SK-N-SH (cell line): ENCODE results near the gene TMEM59. TPM values are rescaled to one million over a fixed set of nuclear protein-coding genes. Genes with fewer than 3 reads are reported as not detected.
A peak's percentile ranks its signal among the peaks of the same experiment; 100 is the strongest.

Experiments used
- CTCF ChIA-PET: fragments of 300-600, 350-600 bp; formaldehyde crosslinking; extraction: SDS; loops from one replicate; lab custom pipeline; 2021; lab: Yijun Ruan, JAX
- POLR2A ChIA-PET: fragments of 350-600 bp; sonication (Branson Sonifier 250); formaldehyde crosslinking; extraction: SDS; loops from one replicate; lab custom pipeline; 2020; ENCODE audit warnings: antibody characterized with exemption, inconsistent platforms; lab: Yijun Ruan, JAX
- DNase-seq: peaks from one replicate; pipeline ENCODE4 v3.0.0; 2012
- H2AFZ ChIP-seq: fragments of 200-600 bp; sonication (generic); 2 replicates; pipeline ENCODE4 v1.8.1; 2016; ENCODE audit warnings: antibody characterized with exemption, mild to moderate bottlenecking, low read depth
- H3F3A ChIP-seq: fragments of 200-600 bp; sonication (generic); replicated peaks from 2 replicates; pipeline ENCODE3; 2016; ENCODE audit warnings: antibody characterized with exemption, mild to moderate bottlenecking; ENCODE audit not compliant: insufficient read depth
- H3K27ac ChIP-seq, 2 experiments: fragments of 200-500 bp in 1 of 2; fragments of 200-600 bp in 1 of 2; sonication (Bioruptor generic) in 1 of 2; sonication (generic), shearing (Covaris generic) in 1 of 2; 2 replicates each; pipeline versions ENCODE4 v1.5.1 to v1.6.1; 2014 to 2016; ENCODE audit warnings: low read depth in 2 of 2, inconsistent platforms in 1 of 2, low read length in 1 of 2, mild to moderate bottlenecking in 1 of 2, mixed read lengths in 1 of 2
- H3K27me3 ChIP-seq: fragments of 200-600 bp; sonication (generic), shearing (Covaris generic); 2 replicates; pipeline ENCODE4 v1.6.1; 2016; ENCODE audit warnings: mixed run types; ENCODE audit not compliant: insufficient read depth
- H3K36me3 ChIP-seq, 2 experiments: fragments of 200-500 bp in 1 of 2; fragments of 200-600 bp in 1 of 2; sonication (Bioruptor generic) in 1 of 2; sonication (generic) in 1 of 2; replicated peaks in 1 of 2; 2 replicates each; pipeline versions ENCODE3 to v1.5.1; 2014 to 2016; ENCODE audit warnings: low read length in 1 of 2, mild to moderate bottlenecking in 1 of 2; ENCODE audit not compliant: insufficient read depth in 2 of 2, control insufficient read depth in 1 of 2
- H3K4me1 ChIP-seq, 2 experiments: fragments of 200-500 bp in 1 of 2; fragments of 200-600 bp in 1 of 2; sonication (Bioruptor generic) in 1 of 2; sonication (generic), shearing (Covaris generic) in 1 of 2; 2 replicates each; pipeline versions ENCODE4 v1.5.1 to v1.6.1; 2014 to 2016; ENCODE audit warnings: low read depth in 1 of 2, low read length in 1 of 2, mixed run types in 1 of 2; ENCODE audit not compliant: insufficient read depth in 2 of 2, control insufficient read depth in 1 of 2
- H3K4me2 ChIP-seq: fragments of 200-600 bp; sonication (generic), shearing (Covaris generic); 2 replicates; pipeline ENCODE4 v1.6.1; 2017; ENCODE audit warnings: mixed run types
- H3K4me3 ChIP-seq, 2 experiments: fragments of 200-500 bp in 1 of 2; fragments of 200-600 bp in 1 of 2; sonication (Bioruptor generic) in 1 of 2; sonication (generic), shearing (Covaris generic) in 1 of 2; 2 replicates each; pipeline versions ENCODE4 v1.5.1 to v1.8.1; 2014 to 2016; ENCODE audit warnings: low read depth in 2 of 2, inconsistent platforms in 1 of 2, low read length in 1 of 2, mild to moderate bottlenecking in 1 of 2, mixed read lengths in 1 of 2, moderate library complexity in 1 of 2
- H3K79me2 ChIP-seq: fragments of 200-600 bp; sonication (generic); 2 replicates; pipeline ENCODE4 v1.8.1; 2017; ENCODE audit warnings: mild to moderate bottlenecking; ENCODE audit not compliant: insufficient read depth
- H3K9ac ChIP-seq: fragments of 200-600 bp; sonication (generic); 2 replicates; pipeline ENCODE4 v1.6.1; 2017; ENCODE audit warnings: mixed run types
- H3K9me2 ChIP-seq: fragments of 200-600 bp; sonication (generic); 2 replicates; pipeline ENCODE4 v1.6.1; 2017; ENCODE audit warnings: mixed run types
- H3K9me3 ChIP-seq: fragments of 200-600 bp; sonication (generic); 2 replicates; pipeline ENCODE4 v1.6.1; 2017; ENCODE audit warnings: mixed run types, mild to moderate bottlenecking, moderate library complexity
- H4K20me1 ChIP-seq: fragments of 200-600 bp; sonication (generic); 2 replicates; pipeline ENCODE4 v1.6.1; 2017; ENCODE audit warnings: mild to moderate bottlenecking, mixed run types; ENCODE audit not compliant: insufficient read depth
- ELF1 ChIP-seq: IDR thresholded peaks from 2 replicates; pipeline ENCODE4 v1.4.0; 2012
- EZH2phosphoT487 ChIP-seq: fragments of 200-600 bp; sonication (generic); IDR thresholded peaks from 2 replicates; pipeline ENCODE4 v1.6.1; 2017; ENCODE audit warnings: low read depth, mixed run types, mild to moderate bottlenecking, antibody characterized with exemption, moderate library complexity, borderline replicate concordance
- FOSL2 ChIP-seq: IDR thresholded peaks from 2 replicates; pipeline ENCODE4 v1.4.0; 2012; ENCODE audit warnings: low read depth, mild to moderate bottlenecking, moderate library complexity, borderline replicate concordance
- FOXM1 ChIP-seq: IDR thresholded peaks from 2 replicates; pipeline ENCODE4 v1.4.0; 2012; ENCODE audit warnings: low read depth, mild to moderate bottlenecking
- GABPA ChIP-seq: IDR thresholded peaks from 2 replicates; pipeline ENCODE4 v1.4.0; 2012; ENCODE audit warnings: low read depth, mild to moderate bottlenecking
- GATA2 ChIP-seq: sonication (generic); formaldehyde crosslinking; IDR thresholded peaks from 2 replicates; pipeline ENCODE4 v1.5.0; 2020; ENCODE audit warnings: mild to moderate bottlenecking, missing genetic modification reagents
- MEF2A ChIP-seq: IDR thresholded peaks from 2 replicates; pipeline ENCODE4 v1.4.0; 2012; ENCODE audit warnings: low read depth, borderline replicate concordance
- MXI1 ChIP-seq: IDR thresholded peaks from 2 replicates; pipeline ENCODE4 v1.6.1; 2012; ENCODE audit warnings: mild to moderate bottlenecking, low read depth, low read length, improper control_type of control experiment
- NFIC ChIP-seq: IDR thresholded peaks from 2 replicates; pipeline ENCODE4 v1.4.0; 2012; ENCODE audit warnings: borderline replicate concordance
- POLR2AphosphoS5 ChIP-seq: IDR thresholded peaks from 2 replicates; pipeline ENCODE4 v1.6.1; 2012; ENCODE audit warnings: low read depth, low read length
- RAD21 ChIP-seq: IDR thresholded peaks from 2 replicates; pipeline ENCODE4 v1.6.1; 2012; ENCODE audit warnings: mild to moderate bottlenecking, low read length
- RCOR1 ChIP-seq: fragments of 150-350 bp; IDR thresholded peaks from 2 replicates; pipeline ENCODE4 v1.6.1; 2017; ENCODE audit warnings: antibody characterized with exemption, low read length
- RFX5 ChIP-seq: IDR thresholded peaks from 2 replicates; pipeline ENCODE4 v1.6.1; 2012; ENCODE audit warnings: mild to moderate bottlenecking, improper control_type of control experiment, low read length
- RXRA ChIP-seq: IDR thresholded peaks from 2 replicates; pipeline ENCODE4 v1.4.0; 2012; ENCODE audit warnings: low read depth, mild to moderate bottlenecking, borderline replicate concordance
- TCF12 ChIP-seq: IDR thresholded peaks from 2 replicates; pipeline ENCODE4 v1.4.0; 2012
- WGBS: methylation state at CpG from one replicate; pipeline ENCODE4 v1.1.6; 2017; ENCODE audit warnings: low lambda C conversion rate; 5-methylcytosine and 5-hydroxymethylcytosine counted together
- polyA plus RNA-seq, 3 experiments: library from polyadenylated mRNA; depleted of rRNA; stranded (reverse); fragments of >200 nt; gene quantifications; 2 replicates each; pipeline ENCODE4 v1.2.3, GENCODE V29; 2012
- TF ChIP-seq, protein P1 (sequence below): fragments of 150-350 bp; IDR thresholded peaks from 2 replicates; pipeline ENCODE4 v1.6.1; 2017; ENCODE audit warnings: antibody characterized with exemption, low read length, low read depth, borderline replicate concordance
- TF ChIP-seq, protein P2 (sequence below): fragments of 150-350 bp; IDR thresholded peaks from 2 replicates; pipeline ENCODE4 v1.6.1; 2016; ENCODE audit warnings: mild to moderate bottlenecking, low read depth, low read length
- TF ChIP-seq, protein P3 (sequence below): IDR thresholded peaks from 2 replicates; pipeline ENCODE4; 2012
- TF ChIP-seq, protein P4 (sequence below): IDR thresholded peaks from 2 replicates; pipeline ENCODE4 v1.4.0; 2012; ENCODE audit warnings: low read depth
- TF ChIP-seq, protein P5 (sequence below): fragments of 200-600 bp; sonication (generic); IDR thresholded peaks from 2 replicates; pipeline ENCODE4 v1.6.1; 2017; ENCODE audit warnings: antibody characterized with exemption, mild to moderate bottlenecking, moderate library complexity

The TMEM59 gene
- polyA plus RNA-seq, 1 of the 3 experiments (the other 2 are of a cell fraction) = 249 TPM

DNA sequence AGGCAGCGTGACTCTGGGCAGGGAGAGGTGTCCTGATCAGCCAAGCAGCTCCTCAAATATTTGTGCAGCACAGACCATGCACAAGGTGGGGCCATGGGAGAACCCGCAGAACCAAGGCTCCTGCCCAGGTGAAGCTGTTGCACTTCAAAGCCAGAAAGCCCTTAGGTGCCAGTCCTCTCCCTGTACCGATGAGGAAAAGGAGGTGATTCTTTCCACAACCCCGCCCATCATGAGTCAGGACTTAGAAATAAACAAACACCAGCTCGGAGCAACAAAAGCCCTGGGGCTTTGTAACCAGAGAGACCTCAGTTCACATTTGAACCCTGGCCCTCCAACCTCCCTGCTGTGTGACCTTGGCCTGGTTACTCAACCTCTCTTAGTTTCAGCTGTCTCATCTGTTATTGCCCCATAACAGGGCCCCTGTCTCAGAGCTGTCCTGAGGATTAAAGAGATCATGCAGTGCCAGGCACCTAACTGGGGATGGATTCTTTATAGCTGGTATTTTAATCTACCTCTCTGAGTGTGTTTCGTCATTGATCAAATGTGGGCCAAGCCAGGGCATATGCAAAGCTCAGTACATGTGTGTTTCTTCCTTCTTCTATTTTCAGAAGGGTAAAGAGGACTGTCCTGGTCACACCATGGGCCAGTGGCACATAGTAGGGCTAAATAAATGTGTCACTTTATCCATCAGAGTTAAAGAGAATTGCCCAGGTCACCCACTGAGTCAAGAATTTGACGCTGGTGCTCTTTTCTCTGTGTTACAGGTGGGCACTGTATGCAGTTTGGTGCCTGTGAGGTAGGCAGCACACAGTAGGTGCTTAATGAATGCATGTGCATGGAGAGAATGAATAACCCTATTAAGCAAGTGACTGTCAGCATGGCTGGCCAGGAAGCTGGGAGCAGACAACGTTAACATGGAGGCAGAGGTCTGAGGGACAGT lies 36.4 kb downstream of the TMEM59 start:
- Histone ChIP-seq H3F3A (no peaks in the 10 kb centered on the region), H3K27ac (no peak overlapping the region), H3K36me3 (no peaks in the 10 kb centered on the region), H3K9me3 (no peaks in the 10 kb centered on the region), H3K9ac (no peak overlapping the region), H3K9me2 (no peaks in the 10 kb centered on the region), H3K4me1 (peaks cover 0 to 3% of the 10 kb centered on the region in 2 experiments; a peak in 1 of 4 replicates), H3K4me2 (no peak overlapping the region), H3K79me2 (no peaks in the 10 kb centered on the region), H3K4me3 (no peak overlapping the region), H4K20me1 (no peaks in the 10 kb centered on the region), H2AFZ (no peak overlapping the region), H3K27me3 (peaks cover 12% of the 10 kb centered on the region; the same call in 1 of the 2 replicates)
- TF ChIP-seq EZH2phosphoT487 = no peak
- TF ChIP-seq RFX5 = no peak
- TF ChIP-seq FOXM1 = no peak
- no peak for TF ChIP-seq MXI1
- no peak for TF ChIP-seq FOSL2
- TF ChIP-seq, protein P1, sequence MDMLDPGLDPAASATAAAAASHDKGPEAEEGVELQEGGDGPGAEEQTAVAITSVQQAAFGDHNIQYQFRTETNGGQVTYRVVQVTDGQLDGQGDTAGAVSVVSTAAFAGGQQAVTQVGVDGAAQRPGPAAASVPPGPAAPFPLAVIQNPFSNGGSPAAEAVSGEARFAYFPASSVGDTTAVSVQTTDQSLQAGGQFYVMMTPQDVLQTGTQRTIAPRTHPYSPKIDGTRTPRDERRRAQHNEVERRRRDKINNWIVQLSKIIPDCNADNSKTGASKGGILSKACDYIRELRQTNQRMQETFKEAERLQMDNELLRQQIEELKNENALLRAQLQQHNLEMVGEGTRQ = no peak
- TF ChIP-seq, protein P2, sequence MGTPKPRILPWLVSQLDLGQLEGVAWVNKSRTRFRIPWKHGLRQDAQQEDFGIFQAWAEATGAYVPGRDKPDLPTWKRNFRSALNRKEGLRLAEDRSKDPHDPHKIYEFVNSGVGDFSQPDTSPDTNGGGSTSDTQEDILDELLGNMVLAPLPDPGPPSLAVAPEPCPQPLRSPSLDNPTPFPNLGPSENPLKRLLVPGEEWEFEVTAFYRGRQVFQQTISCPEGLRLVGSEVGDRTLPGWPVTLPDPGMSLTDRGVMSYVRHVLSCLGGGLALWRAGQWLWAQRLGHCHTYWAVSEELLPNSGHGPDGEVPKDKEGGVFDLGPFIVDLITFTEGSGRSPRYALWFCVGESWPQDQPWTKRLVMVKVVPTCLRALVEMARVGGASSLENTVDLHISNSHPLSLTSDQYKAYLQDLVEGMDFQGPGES = no peak
- TF ChIP-seq TCF12 = no peak
- no peak for TF ChIP-seq NFIC
- TF ChIP-seq RCOR1 = no peak
- DNase-seq = peak; percentile 17
- WGBS = 60% methylated on average over 6 of the region's 8 CpGs
- ChIA-PET CTCF (interaction anchor here (0.7 to 1.1 kb wide), 3 partner anchors 13 to 34 kb away, joined by 3 read pairs; no protein-coding TSS in a partner anchor), POLR2A (no interaction called here)

DNA sequence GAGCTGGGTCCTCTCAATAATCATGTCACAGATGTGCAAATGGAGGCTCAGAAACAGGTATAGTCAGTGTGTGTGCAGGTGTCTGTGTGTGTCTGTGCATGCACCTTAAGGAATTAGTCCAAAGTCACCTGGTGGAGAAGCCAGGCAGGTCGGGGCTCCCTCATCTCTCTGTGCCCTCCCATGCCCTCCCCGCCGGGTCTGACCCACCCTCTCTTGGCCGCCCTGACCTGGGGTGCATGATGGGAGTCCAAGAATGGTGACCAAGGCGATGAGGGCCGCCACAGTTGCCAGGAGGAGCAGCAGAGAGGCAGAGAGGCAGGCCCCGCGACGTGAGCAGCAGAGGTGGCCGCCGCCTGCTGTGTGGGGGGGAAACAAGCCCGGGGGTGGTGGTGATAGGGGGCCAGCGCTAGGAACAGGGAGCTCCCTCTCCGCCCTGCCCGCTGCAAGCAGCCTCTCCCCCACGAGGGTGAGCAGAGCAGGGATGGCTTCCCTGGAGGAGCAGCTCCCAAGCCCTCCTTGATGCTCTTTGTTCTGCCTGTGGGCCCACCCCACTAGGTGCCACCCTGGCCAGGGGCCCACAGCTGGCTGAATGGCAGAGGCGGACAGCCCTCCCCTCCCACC lies 38.9 kb downstream of the TMEM59 start:
- Histone ChIP-seq H3K9me3 (no peaks in the 10 kb centered on the region), H3K27ac (no peak overlapping the region), H4K20me1 (no peaks in the 10 kb centered on the region), H2AFZ (no peak overlapping the region), H3K4me2 (no peak overlapping the region), H3K9ac (no peak overlapping the region), H3K27me3 (peaks cover 16% of the 10 kb centered on the region; the same call in 1 of the 2 replicates), H3K79me2 (no peaks in the 10 kb centered on the region), H3K4me1 (no peaks in the 10 kb centered on the region; a peak in 1 of 4 replicates), H3K4me3 (no peak overlapping the region), H3K36me3 (no peaks in the 10 kb centered on the region), H3K9me2 (no peaks in the 10 kb centered on the region), H3F3A (no peaks in the 10 kb centered on the region)
- DNase-seq = peak; percentile 45
- ChIA-PET POLR2A (no interaction called here), CTCF (interaction anchor here (1.1 kb wide), 1 partner anchor 55 kb away, joined by 3 read pairs; no protein-coding TSS in a partner anchor)
- 47% methylated on average over 8 of the region's 17 CpGs for WGBS
- TF ChIP-seq POLR2AphosphoS5 = no peak
- TF ChIP-seq GABPA = no peak
- TF ChIP-seq MEF2A = no peak
- TF ChIP-seq, protein P3, sequence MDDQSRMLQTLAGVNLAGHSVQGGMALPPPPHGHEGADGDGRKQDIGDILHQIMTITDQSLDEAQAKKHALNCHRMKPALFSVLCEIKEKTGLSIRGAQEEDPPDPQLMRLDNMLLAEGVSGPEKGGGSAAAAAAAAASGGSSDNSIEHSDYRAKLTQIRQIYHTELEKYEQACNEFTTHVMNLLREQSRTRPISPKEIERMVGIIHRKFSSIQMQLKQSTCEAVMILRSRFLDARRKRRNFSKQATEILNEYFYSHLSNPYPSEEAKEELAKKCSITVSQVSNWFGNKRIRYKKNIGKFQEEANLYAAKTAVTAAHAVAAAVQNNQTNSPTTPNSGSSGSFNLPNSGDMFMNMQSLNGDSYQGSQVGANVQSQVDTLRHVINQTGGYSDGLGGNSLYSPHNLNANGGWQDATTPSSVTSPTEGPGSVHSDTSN = no peak
- TF ChIP-seq GATA2 = no peak
- TF ChIP-seq ELF1 = no peak
- TF ChIP-seq RXRA = no peak
- TF ChIP-seq NFIC = no peak
- TF ChIP-seq, protein P4, sequence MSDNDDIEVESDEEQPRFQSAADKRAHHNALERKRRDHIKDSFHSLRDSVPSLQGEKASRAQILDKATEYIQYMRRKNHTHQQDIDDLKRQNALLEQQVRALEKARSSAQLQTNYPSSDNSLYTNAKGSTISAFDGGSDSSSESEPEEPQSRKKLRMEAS = no peak
- TF ChIP-seq, protein P2 = no peak
- TF ChIP-seq RCOR1 = no peak
- no peak for TF ChIP-seq RAD21
- no peak for TF ChIP-seq EZH2phosphoT487
- TF ChIP-seq, protein P5, sequence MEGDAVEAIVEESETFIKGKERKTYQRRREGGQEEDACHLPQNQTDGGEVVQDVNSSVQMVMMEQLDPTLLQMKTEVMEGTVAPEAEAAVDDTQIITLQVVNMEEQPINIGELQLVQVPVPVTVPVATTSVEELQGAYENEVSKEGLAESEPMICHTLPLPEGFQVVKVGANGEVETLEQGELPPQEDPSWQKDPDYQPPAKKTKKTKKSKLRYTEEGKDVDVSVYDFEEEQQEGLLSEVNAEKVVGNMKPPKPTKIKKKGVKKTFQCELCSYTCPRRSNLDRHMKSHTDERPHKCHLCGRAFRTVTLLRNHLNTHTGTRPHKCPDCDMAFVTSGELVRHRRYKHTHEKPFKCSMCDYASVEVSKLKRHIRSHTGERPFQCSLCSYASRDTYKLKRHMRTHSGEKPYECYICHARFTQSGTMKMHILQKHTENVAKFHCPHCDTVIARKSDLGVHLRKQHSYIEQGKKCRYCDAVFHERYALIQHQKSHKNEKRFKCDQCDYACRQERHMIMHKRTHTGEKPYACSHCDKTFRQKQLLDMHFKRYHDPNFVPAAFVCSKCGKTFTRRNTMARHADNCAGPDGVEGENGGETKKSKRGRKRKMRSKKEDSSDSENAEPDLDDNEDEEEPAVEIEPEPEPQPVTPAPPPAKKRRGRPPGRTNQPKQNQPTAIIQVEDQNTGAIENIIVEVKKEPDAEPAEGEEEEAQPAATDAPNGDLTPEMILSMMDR = no peak
